ENCODE measurements around the gene TCHP. TPM values are rescaled to one million over a fixed set of nuclear protein-coding genes. Genes with fewer than 3 reads are reported as not detected.

Gene TCHP
- total RNA-seq, 2 experiments from 2014 or later: 13.3 to 29.8 TPM

GRCh38 chr12:109937371-109937770, 37.3 kb downstream of the TCHP start:
- Histone ChIP-seq H3K4me1 (ENCODE audit: insufficient read depth, low read length, poor library complexity, severe bottlenecking) (peaks cover 6% of the 10 kb centered on the region), H3K9me2 (ENCODE audit: insufficient read depth, low read length) (no peaks in the 10 kb centered on the region), H3K27ac (ENCODE audit: low read depth, low read length, poor library complexity, severe bottlenecking) (no peak overlapping the region), H3K4me2 (ENCODE audit: low read length) (no peak overlapping the region), H2AFZ (ENCODE audit: low read length) (no peak overlapping the region), H3K79me2 (ENCODE audit: insufficient read depth, low read depth, low read length) (no peaks in the 10 kb centered on the region), H3K36me3 (ENCODE audit: insufficient read depth, low read length) (peaks cover 96% of the 10 kb centered on the region), H3K9me3 (ENCODE audit: low read length) (no peaks in the 10 kb centered on the region), H3K4me3 (ENCODE audit: low read depth, low read length, poor library complexity, severe bottlenecking) (no peak overlapping the region), H4K20me1 (ENCODE audit: insufficient read depth, low read length) (no peaks in the 10 kb centered on the region)
- intact Hi-C loops (cut with micrococcal nuclease; ENCODE audit: unreplicated experiment): no loop called here
- ChIA-PET CTCF (ENCODE audit: unreplicated experiment) (no interaction called here), POLR2A (interaction anchor here (0.6 kb wide), 1 partner anchor 23 kb away, joined by 3 read pairs; no protein-coding TSS in a partner anchor)
- BruUV-seq (replicated peaks): no TSS peak
- no peak for DNase-seq (ENCODE audit: low spot score)
- TF ChIP-seq EZH2phosphoT487 (IDR thresholded peaks at IDR 0.05; ENCODE audit: borderline replicate concordance, low read depth, low read length) (no peak), CTCF (conservative IDR thresholded peaks at IDR 0.05; ENCODE audit: low read length) (no peak)

GRCh38 chr12:109938947-109939346, 38.9 kb downstream of the TCHP start:
- POLR2A ChIA-PET: no interaction called here
- no peaks in the 10 kb centered on the region for H3K9me2 ChIP-seq (ENCODE audit: insufficient read depth, low read length)
- H3K79me2 ChIP-seq (ENCODE audit: insufficient read depth, low read depth, low read length): no peaks in the 10 kb centered on the region
- H3K27ac ChIP-seq (ENCODE audit: low read depth, low read length, poor library complexity, severe bottlenecking): no peak overlapping the region
- BruUV-seq (replicated peaks): no TSS peak
- H3K36me3 ChIP-seq (ENCODE audit: insufficient read depth, low read length): peaks cover 95% of the 10 kb centered on the region
- intact Hi-C loops (cut with micrococcal nuclease; ENCODE audit: unreplicated experiment): no loop called here
- H3K9me3 ChIP-seq (ENCODE audit: low read length): no peaks in the 10 kb centered on the region
- H2AFZ ChIP-seq (ENCODE audit: low read length): no peak overlapping the region
- no peak overlapping the region for H3K4me3 ChIP-seq (ENCODE audit: low read depth, low read length, poor library complexity, severe bottlenecking)
- H4K20me1 ChIP-seq (ENCODE audit: insufficient read depth, low read length): no peaks in the 10 kb centered on the region
- CTCF ChIA-PET (ENCODE audit: unreplicated experiment): no interaction called here
- no peak for DNase-seq (ENCODE audit: low spot score)
- H3K4me2 ChIP-seq (ENCODE audit: low read length): no peak overlapping the region
- TF ChIP-seq EZH2phosphoT487 (IDR thresholded peaks at IDR 0.05; ENCODE audit: borderline replicate concordance, low read depth, low read length): no peak
- TF ChIP-seq CTCF (conservative IDR thresholded peaks at IDR 0.05; ENCODE audit: low read length): no peak
- peaks cover 6% of the 10 kb centered on the region for H3K4me1 ChIP-seq (ENCODE audit: insufficient read depth, low read length, poor library complexity, severe bottlenecking)

- CTCF ChIA-PET (ENCODE audit: unreplicated experiment): no interaction called here
These were observed 39.4 kb downstream of the TCHP start for GRCh38 chr12:109939504-109939903.

More at GRCh38 chr12:109939504-109939903, 39.4 kb downstream of the TCHP start:
- POLR2A ChIA-PET: no interaction called here
- no TSS peak for BruUV-seq (replicated peaks)
- Histone ChIP-seq H3K4me2 (ENCODE audit: low read length) (no peak overlapping the region), H3K4me1 (ENCODE audit: insufficient read depth, low read length, poor library complexity, severe bottlenecking) (peaks cover 6% of the 10 kb centered on the region), H2AFZ (ENCODE audit: low read length) (no peak overlapping the region), H3K79me2 (ENCODE audit: insufficient read depth, low read depth, low read length) (no peaks in the 10 kb centered on the region), H3K27ac (ENCODE audit: low read depth, low read length, poor library complexity, severe bottlenecking) (no peak overlapping the region), H3K9me3 (ENCODE audit: low read length) (no peaks in the 10 kb centered on the region), H4K20me1 (ENCODE audit: insufficient read depth, low read length) (no peaks in the 10 kb centered on the region), H3K4me3 (ENCODE audit: low read depth, low read length, poor library complexity, severe bottlenecking) (no peak overlapping the region), H3K36me3 (ENCODE audit: insufficient read depth, low read length) (peaks cover 95% of the 10 kb centered on the region), H3K9me2 (ENCODE audit: insufficient read depth, low read length) (no peaks in the 10 kb centered on the region)
- DNase-seq (ENCODE audit: low spot score): no peak
- intact Hi-C loops (cut with micrococcal nuclease; ENCODE audit: unreplicated experiment): no loop called here
- TF ChIP-seq CTCF (conservative IDR thresholded peaks at IDR 0.05; ENCODE audit: low read length): no peak
- TF ChIP-seq EZH2phosphoT487 (IDR thresholded peaks at IDR 0.05; ENCODE audit: borderline replicate concordance, low read depth, low read length): no peak
